ENCODE data around the gene PDSS2.
"Not testable (repeated sequence)": the region's sequence is repeated elsewhere in the genome, so short reads cannot be mapped to it uniquely, and the experiment has no call there.

The PDSS2 gene

DNA sequence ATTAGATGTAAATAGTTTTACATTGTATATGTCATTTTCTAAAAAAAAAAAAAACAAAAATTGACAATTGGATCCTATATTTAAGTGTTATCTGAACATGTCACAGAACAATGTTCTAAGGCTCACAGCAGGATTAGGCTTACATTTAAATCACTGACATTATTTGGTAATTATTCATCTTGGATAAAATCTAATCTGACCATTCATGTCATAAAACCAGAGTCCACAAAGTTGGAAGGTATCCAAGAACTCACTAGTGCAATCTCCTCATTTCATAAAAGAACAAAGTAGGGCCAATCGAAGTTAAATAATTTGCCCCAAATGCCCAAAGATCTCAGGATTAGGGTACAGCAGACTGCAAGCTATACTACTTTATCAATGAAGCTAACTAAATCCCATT, 73.0 kb downstream of the PDSS2 start:
- DNase-seq (ENCODE audit: low read depth, low spot score), result peak; percentile 17
- no peak for TF ChIP-seq CTCF (IDR thresholded peaks at IDR 0.05; ENCODE audit: low read depth, low read length)
- in situ Hi-C loops (cut with HindIII; ENCODE audit: low sequenced_read_pairs), result no loop called here
- no peak overlapping the region for H3K4me3 ChIP-seq (ENCODE audit: low read depth, low read length)

DNA sequence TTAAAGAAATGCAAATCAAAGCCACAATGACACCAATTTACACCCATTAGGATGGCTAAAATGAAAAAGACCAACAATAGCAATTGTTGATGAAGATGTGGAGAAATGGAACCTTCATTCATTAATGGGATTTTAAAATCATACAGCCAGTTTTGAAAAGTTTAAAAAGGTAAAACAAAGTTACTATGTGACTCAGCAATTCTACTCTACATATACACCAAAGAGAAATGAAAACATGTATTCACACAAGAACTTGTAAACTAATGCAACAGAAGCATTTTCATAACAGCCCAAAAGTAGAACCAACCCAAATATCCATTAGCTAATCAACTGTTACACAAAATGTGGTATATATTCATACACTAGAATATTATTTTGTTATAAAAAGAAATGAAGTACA, 75.7 kb downstream of the PDSS2 start:
- in situ Hi-C loops (cut with HindIII; ENCODE audit: low sequenced_read_pairs), result no loop called here
- no peak for TF ChIP-seq CTCF (IDR thresholded peaks at IDR 0.05; ENCODE audit: low read depth, low read length)
- no peak overlapping the region for H3K4me3 ChIP-seq (ENCODE audit: low read depth, low read length)
- DNase-seq (ENCODE audit: low read depth, low spot score), result no peak

- no peak overlapping the region for H3K4me3 ChIP-seq (ENCODE audit: low read depth, low read length)
- no peak for TF ChIP-seq CTCF (IDR thresholded peaks at IDR 0.05; ENCODE audit: low read depth, low read length)
- in situ Hi-C loops (cut with HindIII; ENCODE audit: low sequenced_read_pairs), result no loop called here
- no peak for DNase-seq (ENCODE audit: low read depth, low spot score)
Observed at GRCh38 chr6:107374264-107374663, 85.1 kb downstream of the PDSS2 start.

GRCh38 chr6:107369493-107369892, 89.9 kb downstream of the PDSS2 start:
- no peak overlapping the region for H3K4me3 ChIP-seq (ENCODE audit: low read depth, low read length)
- no peak for DNase-seq (ENCODE audit: low read depth, low spot score)
- no peak for TF ChIP-seq CTCF (IDR thresholded peaks at IDR 0.05; ENCODE audit: low read depth, low read length)
- in situ Hi-C loops (cut with HindIII; ENCODE audit: low sequenced_read_pairs), result no loop called here

GRCh38 chr6:107368471-107368870, 90.9 kb downstream of the PDSS2 start:
- H3K4me3 ChIP-seq (ENCODE audit: low read depth, low read length), result no peak overlapping the region
- DNase-seq (ENCODE audit: low read depth, low spot score), result no peak
- in situ Hi-C loops (cut with HindIII; ENCODE audit: low sequenced_read_pairs), result no loop called here
- no peak for TF ChIP-seq CTCF (IDR thresholded peaks at IDR 0.05; ENCODE audit: low read depth, low read length)

GRCh38 chr6:107364173-107364572, 95.2 kb downstream of the PDSS2 start:
- in situ Hi-C loops (cut with HindIII; ENCODE audit: low sequenced_read_pairs); DNase-seq (ENCODE audit: low read depth, low spot score); H3K4me3 ChIP-seq (ENCODE audit: low read depth, low read length): not testable (repeated sequence)

GRCh38 chr6:107361753-107362604, 97.4 kb downstream of the PDSS2 start:
- no peak overlapping the region for H3K4me3 ChIP-seq (ENCODE audit: low read depth, low read length)
- peak; percentile 79 for DNase-seq (ENCODE audit: low read depth, low spot score)
- in situ Hi-C loops (cut with HindIII; ENCODE audit: low sequenced_read_pairs), result no loop called here
- TF ChIP-seq CTCF (IDR thresholded peaks at IDR 0.05; ENCODE audit: low read depth, low read length), result no peak

All from astrocyte of the spinal cord (primary cell).